NCI-H774 (cell line): Measurements from ENCODE around the gene ZNF609.
"Not testable (repeated sequence)": the region's sequence is repeated elsewhere in the genome, so short reads cannot be mapped to it uniquely, and the experiment has no call there.

Experiments
- DNase-seq: peaks from one replicate; lab custom pipeline; 2025; lab: John Stamatoyannopoulos, UW

Gene ZNF609

GRCh38 chr15:64623347-64623996 is 163.1 kb downstream of the ZNF609 start:
- no peak for DNase-seq

- DNase-seq: no peak
These were observed 163.9 kb downstream of the ZNF609 start for GRCh38 chr15:64624242-64624641.

- no peak for DNase-seq
These were observed 168.7 kb downstream of the ZNF609 start for GRCh38 chr15:64629063-64629462.

- no peak for DNase-seq
These were observed 170.2 kb downstream of the ZNF609 start for GRCh38 chr15:64630396-64631107.

- not testable (repeated sequence) for DNase-seq
These were observed 172.3 kb downstream of the ZNF609 start for GRCh38 chr15:64632639-64633038.

GRCh38 chr15:64633332-64633731 is 173.0 kb downstream of the ZNF609 start:
- DNase-seq: no peak

- DNase-seq: no peak
These were observed 173.6 kb downstream of the ZNF609 start for GRCh38 chr15:64634027-64634426.

GRCh38 chr15:64634576-64635498 is 174.5 kb downstream of the ZNF609 start:
- DNase-seq: peak; percentile 11

GRCh38 chr15:64635499-64636495 is 175.4 kb downstream of the ZNF609 start:
- DNase-seq: no peak

- DNase-seq: no peak
These were observed 176.2 kb downstream of the ZNF609 start for GRCh38 chr15:64636556-64636955.

GRCh38 chr15:64637412-64637811 is 177.0 kb downstream of the ZNF609 start:
- DNase-seq: no peak

- DNase-seq: not testable (repeated sequence)
These were observed 179.4 kb downstream of the ZNF609 start for GRCh38 chr15:64639744-64640143.

- DNase-seq: no peak
These were observed 179.9 kb downstream of the ZNF609 start for GRCh38 chr15:64640146-64640871.

GRCh38 chr15:64642875-64643274 is 182.5 kb downstream of the ZNF609 start:
- DNase-seq: no peak

GRCh38 chr15:64643685-64644084 is 183.3 kb downstream of the ZNF609 start:
- DNase-seq: no peak

GRCh38 chr15:64644811-64645210 is 184.4 kb downstream of the ZNF609 start:
- DNase-seq: not testable (repeated sequence)

GRCh38 chr15:64645995-64646394 is 185.6 kb downstream of the ZNF609 start:
- DNase-seq: no peak

- no peak for DNase-seq
These were observed 187.0 kb downstream of the ZNF609 start for GRCh38 chr15:64647367-64647766.

GRCh38 chr15:64650552-64650951 is 190.2 kb downstream of the ZNF609 start:
- DNase-seq: no peak

- peak; percentile 19 for DNase-seq
These were observed 191.3 kb downstream of the ZNF609 start for GRCh38 chr15:64651601-64652191.
